ENCODE data around the gene UBE2O.
"Not testable (repeated sequence)": the region's sequence is repeated elsewhere in the genome, so short reads cannot be mapped to it uniquely, and the experiment has no call there.

UBE2O gene

GRCh38 chr17:76379646-76380376 lies 73.1 kb downstream of the UBE2O start:
- no peak for DNase-seq (ENCODE audit: low read depth in 2 of 3, low spot score in 1 of 3)

- no peak for DNase-seq (ENCODE audit: low read depth in 2 of 3, low spot score in 1 of 3)
Observed at GRCh38 chr17:76379275-76379641, 73.7 kb downstream of the UBE2O start.

- DNase-seq (ENCODE audit: low read depth in 2 of 3, low spot score in 1 of 3): no peak
Observed at GRCh38 chr17:76378548-76379274, 74.2 kb downstream of the UBE2O start.

GRCh38 chr17:76376318-76377133 lies 76.4 kb downstream of the UBE2O start:
- DNase-seq (ENCODE audit: low read depth in 2 of 3, low spot score in 1 of 3): no peak

DNA sequence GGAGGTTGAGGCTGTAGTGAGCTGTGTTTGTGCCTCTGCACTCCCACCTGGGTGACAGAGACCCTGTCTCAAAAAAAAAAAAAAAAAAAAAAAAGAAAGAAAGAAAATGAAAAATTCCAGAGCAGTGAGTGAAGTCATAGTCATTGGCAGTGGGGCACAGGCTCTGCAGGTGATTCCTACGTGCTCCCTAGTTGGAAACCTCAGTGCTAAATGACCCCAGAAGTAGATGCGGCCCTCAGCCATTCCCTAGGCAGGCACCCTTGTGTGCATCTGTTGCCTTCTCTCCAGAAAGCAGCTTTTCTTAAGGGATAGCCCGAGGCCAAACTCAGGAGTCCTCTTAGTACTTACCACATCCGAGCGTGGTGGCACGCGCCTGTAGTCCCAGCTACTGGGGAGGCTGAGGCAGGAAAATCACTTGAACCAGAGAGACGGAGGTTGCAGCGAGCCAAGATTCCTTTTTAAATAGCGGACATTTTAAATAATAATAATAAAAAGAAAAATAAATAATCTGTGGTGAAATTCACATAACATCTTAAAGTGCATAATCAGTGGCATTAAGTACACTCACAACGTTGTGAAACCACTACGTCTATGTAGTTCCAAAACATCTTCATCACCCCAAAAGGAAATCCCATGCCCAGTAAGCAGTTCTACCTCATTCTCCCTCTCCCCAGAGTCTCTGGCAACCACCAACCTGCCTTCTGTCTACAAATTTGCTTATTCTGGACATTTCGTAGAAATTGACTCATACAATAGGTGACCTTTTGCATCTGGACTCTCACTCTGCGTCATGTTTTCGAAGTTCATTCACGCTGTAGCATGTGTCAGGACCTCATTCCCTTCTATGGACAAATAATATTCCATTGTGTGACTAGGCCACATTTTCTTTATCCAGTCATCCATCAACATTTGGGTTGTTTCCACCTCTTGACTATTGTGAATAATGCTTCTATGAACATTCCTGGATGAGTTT lies 81.0 kb downstream of the UBE2O start:
- DNase-seq (ENCODE audit: low read depth in 2 of 3, low spot score in 1 of 3): no peak

DNA sequence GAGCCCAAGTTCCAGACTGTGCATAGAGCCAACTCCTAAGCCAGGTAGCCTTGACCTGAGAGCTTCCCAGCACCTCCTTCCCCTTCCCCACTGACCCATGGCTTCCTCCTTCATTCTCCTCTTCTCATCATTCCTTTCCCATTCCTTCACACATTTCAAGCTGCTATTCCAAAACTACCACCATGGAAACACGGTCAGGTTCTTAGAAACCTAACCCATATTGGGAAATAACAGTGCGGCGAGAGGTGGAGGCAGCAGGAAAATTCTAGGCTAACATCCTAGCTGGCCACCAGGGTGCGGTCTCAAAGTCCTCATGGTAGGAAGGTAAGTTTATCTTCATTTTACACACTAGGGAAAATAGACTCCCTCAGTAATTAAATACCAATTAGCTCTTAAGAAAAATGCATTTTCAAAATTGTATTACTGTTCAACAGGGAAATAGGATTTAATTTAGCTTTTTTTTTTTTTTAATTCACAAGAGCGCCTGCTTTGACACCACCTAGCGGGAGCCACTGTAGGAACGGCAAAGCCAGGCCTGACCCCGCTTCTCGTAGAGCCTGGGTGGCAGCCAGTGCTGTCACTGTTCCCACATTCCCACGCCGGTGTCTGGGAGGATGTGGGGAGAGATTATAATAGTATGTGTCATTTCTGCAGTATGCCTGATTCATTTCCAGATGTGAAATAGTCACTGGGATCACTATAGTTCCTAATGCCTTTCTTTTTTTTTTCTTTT lies 82.5 kb downstream of the UBE2O start:
- DNase-seq (ENCODE audit: low read depth in 2 of 3, low spot score in 1 of 3): no peak

DNA sequence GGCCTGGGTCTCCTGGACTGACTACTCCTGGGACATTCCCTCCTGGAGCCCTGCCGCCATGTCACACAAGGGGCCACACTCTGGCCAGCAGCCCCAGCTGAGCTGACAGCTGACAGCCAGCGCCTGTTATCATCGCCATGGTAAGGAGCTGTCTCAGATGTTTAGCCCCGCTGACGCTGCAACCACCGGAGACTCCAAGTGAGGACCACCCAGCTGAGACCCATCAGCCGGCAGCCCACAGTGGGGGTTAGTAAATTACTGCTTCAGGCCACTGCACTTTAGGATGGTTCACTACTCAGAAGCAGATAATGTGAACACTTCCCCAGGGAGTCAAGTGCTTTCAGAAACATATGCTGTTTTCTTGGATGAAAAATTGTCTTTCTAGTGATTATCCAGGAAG lies 83.1 kb downstream of the UBE2O start:
- no peak for DNase-seq (ENCODE audit: low read depth in 2 of 3, low spot score in 1 of 3)

GRCh38 chr17:76369379-76369778 lies 83.6 kb downstream of the UBE2O start:
- DNase-seq (ENCODE audit: low read depth in 2 of 3, low spot score in 1 of 3): no peak

DNA sequence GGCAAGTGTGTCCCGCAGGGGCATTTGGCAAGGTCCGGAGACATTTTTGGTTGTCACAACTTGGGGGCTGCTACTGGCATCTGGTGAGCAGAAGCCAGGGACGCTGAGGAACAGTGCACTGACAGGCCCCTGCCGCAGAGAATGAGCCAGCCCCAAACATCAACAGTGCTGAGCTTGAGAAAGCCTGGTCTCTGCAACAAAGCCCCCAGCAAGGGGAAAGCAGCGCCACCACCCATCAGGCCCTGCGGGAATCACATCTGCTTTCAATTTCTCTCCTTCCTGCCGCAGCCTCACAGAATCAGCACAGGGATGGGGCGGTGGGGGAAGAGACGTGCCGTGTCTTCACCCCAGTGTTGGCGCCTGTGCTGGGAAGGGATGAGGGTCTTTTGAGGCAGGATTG lies 84.4 kb downstream of the UBE2O start:
- DNase-seq (ENCODE audit: low read depth in 2 of 3, low spot score in 1 of 3): no peak

DNA sequence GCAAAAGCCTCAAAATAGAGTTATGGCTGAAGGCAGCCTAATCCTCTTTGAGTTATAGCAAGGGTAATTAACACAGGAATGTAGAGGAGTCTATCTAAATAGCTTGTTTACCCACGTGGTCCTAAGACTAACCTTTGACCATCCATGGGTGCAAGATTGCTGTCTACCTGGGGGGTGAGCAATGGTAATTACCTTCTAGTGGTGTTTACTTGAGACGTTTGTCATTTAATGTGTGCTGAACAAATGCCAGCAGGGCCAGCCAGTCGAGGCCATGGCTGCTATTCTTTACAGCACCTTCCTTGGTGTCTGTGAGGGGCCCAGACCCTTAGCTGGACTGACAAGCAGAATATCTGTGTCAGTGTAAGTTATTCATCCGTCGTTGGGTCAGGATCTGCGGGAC lies 85.3 kb downstream of the UBE2O start:
- DNase-seq (ENCODE audit: low read depth in 2 of 3, low spot score in 1 of 3): no peak

DNA sequence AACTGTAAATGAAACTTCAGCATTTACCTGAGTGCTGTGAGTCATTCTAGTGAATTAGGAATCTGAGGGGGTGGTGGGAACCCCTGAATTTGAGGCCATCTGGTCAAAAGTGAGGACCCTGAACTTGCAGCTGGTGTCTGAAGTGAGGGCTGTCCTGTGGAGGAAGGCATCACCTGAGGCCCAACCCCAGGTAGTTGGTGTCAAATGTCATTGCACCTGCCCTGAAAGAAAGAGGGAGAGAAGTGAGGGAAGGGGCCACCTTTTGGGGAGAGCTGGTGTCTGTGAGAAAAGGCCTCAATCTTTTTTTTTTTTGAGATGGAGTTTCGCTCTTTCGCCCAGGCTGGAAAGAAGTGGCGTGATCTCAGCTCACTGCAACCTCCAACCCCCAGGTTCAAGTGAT lies 86.7 kb downstream of the UBE2O start:
- DNase-seq (ENCODE audit: low read depth in 2 of 3, low spot score in 1 of 3): no peak

GRCh38 chr17:76365256-76365903 lies 87.6 kb downstream of the UBE2O start:
- DNase-seq (ENCODE audit: low read depth in 2 of 3, low spot score in 1 of 3): no peak

- no peak for DNase-seq (ENCODE audit: low read depth in 2 of 3, low spot score in 1 of 3)
Observed at GRCh38 chr17:76363107-76363842, 89.7 kb downstream of the UBE2O start.

DNA sequence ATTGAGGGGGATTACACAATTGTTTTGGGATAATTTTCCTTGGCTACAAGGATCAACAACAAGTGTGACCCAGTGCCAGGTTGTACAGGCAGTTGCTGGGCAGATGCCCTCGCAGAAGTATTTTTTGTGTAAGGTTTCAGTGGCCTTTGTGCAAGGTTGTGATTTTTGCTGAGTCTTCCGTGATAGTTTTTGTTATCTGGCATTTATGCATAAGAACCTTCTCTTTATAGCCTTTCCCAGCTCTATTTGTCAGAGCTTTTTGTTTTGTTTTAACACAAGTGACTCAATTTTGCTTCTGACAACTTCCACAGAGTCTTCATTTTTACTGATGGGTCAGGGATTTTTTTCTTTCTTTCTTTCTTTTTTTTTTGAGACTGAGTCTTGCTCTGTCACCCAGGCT lies 92.5 kb downstream of the UBE2O start:
- DNase-seq (ENCODE audit: low read depth in 2 of 3, low spot score in 1 of 3): no peak

DNA sequence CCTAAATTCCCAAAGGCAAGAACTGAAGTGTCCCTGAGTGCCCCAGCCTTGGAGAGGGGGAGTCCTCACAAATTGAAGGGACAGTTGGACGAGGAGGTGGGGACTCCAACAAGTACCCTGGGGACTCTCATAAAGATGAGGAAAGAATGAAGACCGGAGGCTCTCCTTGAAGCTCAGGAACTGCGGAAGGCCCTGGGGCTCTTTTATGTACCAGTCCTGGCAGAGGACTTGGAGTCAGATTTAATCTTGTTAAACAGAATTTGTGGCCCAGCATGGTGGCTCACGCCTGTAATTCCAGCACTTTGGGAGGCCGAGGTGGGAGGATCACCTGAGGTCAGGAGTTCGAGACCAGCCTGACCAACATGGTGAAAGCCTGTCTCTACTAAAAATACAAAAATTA lies 93.2 kb downstream of the UBE2O start:
- not testable (repeated sequence) for DNase-seq (ENCODE audit: low read depth in 2 of 3, low spot score in 1 of 3)

DNA sequence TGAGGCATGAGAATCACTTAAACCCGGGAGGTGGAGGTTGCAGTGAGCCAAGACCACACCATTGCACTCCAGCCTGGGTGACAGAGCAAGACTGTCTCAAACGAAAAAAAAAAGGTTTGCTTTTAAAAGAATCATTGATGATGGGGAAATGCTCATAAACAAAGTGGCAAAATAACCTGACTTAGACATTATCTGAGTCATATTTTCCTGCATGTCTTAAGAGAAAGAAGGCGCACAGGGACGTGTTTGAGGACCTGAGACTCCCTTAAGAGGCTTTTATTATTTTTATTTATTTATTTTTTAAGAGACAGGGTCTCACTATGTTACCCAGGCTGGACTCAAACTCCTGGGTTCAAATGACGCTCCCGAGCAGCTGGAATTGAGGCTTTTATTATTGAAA lies 93.6 kb downstream of the UBE2O start:
- no peak for DNase-seq (ENCODE audit: low read depth in 2 of 3, low spot score in 1 of 3)

DNA sequence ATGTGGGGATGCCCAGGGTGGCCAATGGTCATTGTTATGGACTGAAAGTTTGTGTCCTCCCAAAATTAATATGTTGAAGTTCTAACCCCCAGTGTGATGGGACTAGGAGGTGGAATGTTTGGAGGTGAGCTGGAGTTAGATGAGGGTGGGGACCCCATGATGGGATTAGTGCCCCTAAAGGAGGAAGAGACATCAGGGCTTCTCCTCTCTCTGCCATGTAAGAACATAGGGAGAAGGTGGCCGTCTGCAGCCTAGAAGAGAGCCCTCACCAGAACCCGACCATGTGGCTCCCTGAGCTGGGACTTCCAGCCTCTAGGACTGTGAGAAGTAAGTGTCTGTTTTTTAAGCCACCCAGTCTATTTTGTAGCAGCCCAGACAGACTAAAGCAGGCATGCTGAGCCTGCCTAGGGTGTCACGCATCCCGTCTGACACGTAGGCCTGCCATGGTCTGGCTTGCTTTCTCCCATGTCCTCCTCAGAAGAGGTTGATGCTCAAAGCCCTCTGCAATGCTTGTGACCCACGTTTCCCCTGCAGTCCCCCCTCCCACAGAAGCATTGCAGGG lies 95.3 kb downstream of the UBE2O start:
- no peak for DNase-seq (ENCODE audit: low read depth in 2 of 3, low spot score in 1 of 3)

DNA sequence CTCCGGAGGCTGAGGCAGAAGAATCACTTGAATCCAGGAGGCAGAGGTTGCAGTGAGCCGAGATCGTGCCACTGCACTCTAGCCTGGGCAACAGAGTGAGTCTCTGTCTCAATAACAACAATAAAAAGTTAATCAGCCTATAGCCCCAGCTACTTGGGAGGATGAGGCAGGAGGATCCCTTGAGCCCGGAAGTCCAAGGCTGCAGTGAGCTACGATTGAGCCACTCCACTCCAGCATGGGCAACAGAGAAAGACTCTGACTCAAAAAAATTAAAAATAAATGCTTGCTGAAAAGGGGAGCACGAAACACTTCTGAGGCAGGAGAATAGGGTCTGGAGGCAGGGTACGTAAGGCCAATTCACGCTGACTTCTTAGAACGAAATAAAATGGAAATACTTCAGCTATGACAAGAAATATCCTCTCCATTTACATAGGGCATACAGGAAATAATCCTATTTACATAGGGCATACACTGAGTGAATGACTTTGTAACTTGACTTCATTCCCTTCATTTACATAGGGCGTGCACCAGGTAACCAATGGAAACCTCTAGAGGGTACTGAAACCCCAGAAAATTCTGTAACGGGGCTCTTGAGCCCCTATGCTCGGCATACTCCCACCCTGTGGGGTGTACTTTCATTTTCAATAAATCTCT lies 96.0 kb downstream of the UBE2O start:
- no peak for DNase-seq (ENCODE audit: low read depth in 2 of 3, low spot score in 1 of 3)

Measured in stimulated activated CD4-positive, alpha-beta T cell treated with anti-CD3 and anti-CD28 coated beads, Interleukin-12 subunit alpha, Interleukin-12 subunit beta, amount 100 ng/mL, for 48 hours (primary cell).